HEK293T (cell line): ENCODE measurements around the gene KCND2.

Source experiments
- CTBP1 ChIP-seq: fragments of 450-650 bp; IDR thresholded peaks from 2 replicates; pipeline ENCODE4 v1.6.1; 2016; ENCODE audit warnings: borderline replicate concordance
- FOXA1 ChIP-seq: fragments of 450-650 bp; IDR thresholded peaks from 2 replicates; pipeline ENCODE4 v1.6.1; 2016; ENCODE audit warnings: mild to moderate bottlenecking
- FOXM1 ChIP-seq: fragments of 450-650 bp; IDR thresholded peaks from 2 replicates; pipeline ENCODE4 v1.6.1; 2017; ENCODE audit warnings: mild to moderate bottlenecking, borderline replicate concordance
- HDGF ChIP-seq: fragments of 450-650 bp; IDR thresholded peaks from 2 replicates; pipeline ENCODE4 v1.6.1; 2017; ENCODE audit warnings: antibody characterized with exemption, borderline replicate concordance
- L3MBTL2 ChIP-seq: fragments of 450-650 bp; conservative IDR thresholded peaks from 2 replicates; pipeline ENCODE4 v1.6.1; 2016; ENCODE audit warnings: mild to moderate bottlenecking
- NFRKB ChIP-seq: fragments of 450-650 bp; IDR thresholded peaks from 2 replicates; pipeline ENCODE4 v1.6.1; 2016; ENCODE audit warnings: mild to moderate bottlenecking, moderate library complexity
- PKNOX1 ChIP-seq: fragments of 450-650 bp; IDR thresholded peaks from 2 replicates; pipeline ENCODE4 v1.6.1; 2016
- SP1 ChIP-seq: fragments of 450-650 bp; IDR thresholded peaks from 2 replicates; pipeline ENCODE4 v1.6.1; 2017
- SUZ12 ChIP-seq: fragments of 450-650 bp; IDR thresholded peaks from 2 replicates; pipeline ENCODE4 v1.6.1; 2016; ENCODE audit warnings: mild to moderate bottlenecking
- TARDBP ChIP-seq: fragments of 450-650 bp; IDR thresholded peaks from 2 replicates; pipeline ENCODE4 v1.6.1; 2016

DNA sequence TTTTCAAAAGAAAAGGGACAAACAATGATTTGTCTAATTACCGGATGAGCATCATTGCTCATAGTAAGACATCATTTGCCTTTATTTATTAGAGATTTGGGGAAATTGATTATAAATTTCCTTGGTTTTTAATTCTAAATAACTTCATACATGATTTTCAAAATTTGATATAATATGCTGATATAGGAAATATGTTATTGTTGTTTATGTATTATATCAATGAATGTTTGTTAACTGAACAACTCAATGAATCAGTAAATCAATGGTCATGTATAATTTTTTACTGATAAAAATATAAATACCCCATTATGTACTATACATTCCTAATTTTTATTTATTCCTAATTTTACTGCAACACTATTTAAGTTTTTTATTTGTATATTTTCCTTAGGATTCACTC lies 327.6 kb downstream of the KCND2 start:
- TF ChIP-seq SUZ12 (no peak), FOXA1 (no peak), SP1 (no peak), TARDBP (no peak), HDGF (no peak), L3MBTL2 (no peak), NFRKB (no peak), PKNOX1 (no peak), CTBP1 (no peak), FOXM1 (no peak)
